K562 (cell line): ENCODE results near the gene TRAPPC8. TPM values are rescaled to one million over a fixed set of nuclear protein-coding genes. Genes with fewer than 3 reads are reported as not detected.
A peak's percentile ranks its signal among the peaks of the same experiment; 100 is the strongest.
"Not testable (repeated sequence)": the region's sequence is repeated elsewhere in the genome, so short reads cannot be mapped to it uniquely, and the experiment has no call there.

Source experiments
- ATAC-seq: fragments of 200-7000 bp; cut with Tn5 transposase; 3 replicates; pipeline ENCODE4 v1.9.1; 2020; ENCODE audit warnings: moderate library complexity
- BruUV-seq: library from RNA; stranded (reverse); fragments of 400-500 nt; replicated peaks from 2 replicates; lab custom pipeline; 2021; lab: Mats Ljungman, UMichigan
- CTCF ChIA-PET: fragments of 300-600 bp; formaldehyde crosslinking; extraction: SDS; loops from one replicate; lab custom pipeline; 2021; ENCODE audit warnings: low intra/inter-chr PET ratio; lab: Yijun Ruan, JAX
- POLR2A ChIA-PET: fragments of 300-600, 350-650 bp; sonication (Branson Sonifier 250); formaldehyde crosslinking; extraction: SDS; loops from one replicate; lab custom pipeline; 2021; ENCODE audit warnings: antibody characterized with exemption, inconsistent platforms; lab: Yijun Ruan, JAX
- DNase-seq, 4 experiments: peaks; one replicate each; pipeline versions ENCODE4 v3.0.0 to v3.0.0-alpha.2; 2011 to 2018; ENCODE audit warnings: low spot score in 3 of 4, mixed read lengths in 3 of 4; ENCODE audit errors: extremely low read depth in 1 of 4
- FAIRE-seq: peaks from 2 replicates; lab custom pipeline; 2011; peaks lifted over from hg19 to GRCh38; lab: Jason Lieb, UNC
- H2AFZ ChIP-seq: 2 replicates; pipeline ENCODE4 v1.6.0; 2011; ENCODE audit warnings: low read depth, low read length, control low read depth, inconsistent platforms
- H3K27ac ChIP-seq: fragments of 200-600 bp; 3 replicates; pipeline ENCODE4 v1.8.0; 2011; ENCODE audit warnings: low read depth, mild to moderate bottlenecking, control low read depth, inconsistent platforms, low read length, moderate library complexity, mixed read lengths; ENCODE audit errors: extremely low read depth
- H3K27me3 ChIP-seq, 2 experiments: fragments of 300-600 bp in 1 of 2; 2 replicates in 1 of 2; 3 replicates in 1 of 2; pipeline versions ENCODE4 v1.6.0 to v1.8.0; 2011; ENCODE audit warnings: inconsistent platforms in 2 of 2, low read length in 2 of 2, mild to moderate bottlenecking in 1 of 2, mixed read lengths in 1 of 2, moderate library complexity in 1 of 2; ENCODE audit not compliant: control insufficient read depth in 2 of 2, insufficient read depth in 2 of 2
- H3K36me3 ChIP-seq: fragments of 300-600 bp; 3 replicates; pipeline ENCODE4 v1.8.0; 2011; ENCODE audit warnings: mild to moderate bottlenecking, low read length, inconsistent platforms; ENCODE audit not compliant: control insufficient read depth, insufficient read depth
- H3K4me1 ChIP-seq, 2 experiments: fragments of 200-600 bp in 1 of 2; replicated peaks in 1 of 2; 2 replicates in 1 of 2; 3 replicates in 1 of 2; pipeline versions ENCODE4 v1.5.1 to v1.8.0; 2011; ENCODE audit warnings: inconsistent platforms in 2 of 2, low read length in 2 of 2, mild to moderate bottlenecking in 1 of 2, mixed read lengths in 1 of 2, moderate library complexity in 1 of 2; ENCODE audit not compliant: control insufficient read depth in 2 of 2, insufficient read depth in 2 of 2
- H3K4me2 ChIP-seq: 2 replicates; pipeline ENCODE4 v1.6.1; 2011; ENCODE audit warnings: low read length, control low read depth, inconsistent platforms, mixed read lengths; ENCODE audit not compliant: insufficient read depth
- H3K4me3 ChIP-seq: fragments of 200-600 bp; sonication (generic), shearing (Covaris generic); 2 replicates; pipeline ENCODE4 v1.5.1; 2016; ENCODE audit warnings: control low read depth, inconsistent platforms
- H3K79me2 ChIP-seq: fragments of 200-600 bp; 3 replicates; pipeline ENCODE4 v1.8.0; 2011; ENCODE audit warnings: low read length, inconsistent platforms; ENCODE audit not compliant: control insufficient read depth, insufficient read depth
- H3K9ac ChIP-seq, 2 experiments: 2 replicates each; pipeline versions ENCODE4 v1.6.0 to v1.6.1; 2011; ENCODE audit warnings: low read depth in 2 of 2, low read length in 2 of 2, control low read depth in 1 of 2, inconsistent platforms in 1 of 2, mild to moderate bottlenecking in 1 of 2, mixed read lengths in 1 of 2; ENCODE audit not compliant: insufficient read depth in 1 of 2
- H3K9me1 ChIP-seq: one replicate; pipeline ENCODE4 v1.6.0; 2011; ENCODE audit warnings: inconsistent platforms, mild to moderate bottlenecking, low read length, moderate library complexity; ENCODE audit not compliant: control insufficient read depth, insufficient read depth
- H3K9me3 ChIP-seq: replicated peaks from 2 replicates; pipeline ENCODE4 v1.5.1; 2011; ENCODE audit warnings: low read depth, low read length, inconsistent platforms; ENCODE audit not compliant: control insufficient read depth, insufficient read depth
- H4K20me1 ChIP-seq: replicated peaks from 2 replicates; pipeline ENCODE4 v1.6.1; 2011; ENCODE audit warnings: low read length, inconsistent platforms, mixed read lengths; ENCODE audit not compliant: control insufficient read depth, insufficient read depth
- ARID1B ChIP-seq: fragments of 450-650 bp; IDR thresholded peaks from 2 replicates; pipeline ENCODE4 v1.6.1; 2016; ENCODE audit warnings: antibody characterized with exemption, mild to moderate bottlenecking, inconsistent platforms
- ARID2 ChIP-seq: fragments of 450-650 bp; IDR thresholded peaks from 2 replicates; pipeline ENCODE4 v1.6.1; 2017; ENCODE audit warnings: antibody characterized with exemption, mild to moderate bottlenecking
- CBFA2T2 ChIP-seq: fragments of 450-650 bp; conservative IDR thresholded peaks from 2 replicates; pipeline ENCODE4 v1.6.1; 2017; ENCODE audit warnings: mild to moderate bottlenecking
- CBFA2T3 ChIP-seq: fragments of 450-650 bp; IDR thresholded peaks from 2 replicates; pipeline ENCODE4 v1.6.1; 2017
- EP300 ChIP-seq: IDR thresholded peaks from 2 replicates; pipeline ENCODE4 v1.6.1; 2012; ENCODE audit warnings: low read length, improper control_type of control experiment
- KDM1A ChIP-seq, 2 experiments: fragments of 450-650 bp; IDR thresholded peaks; 2 replicates each; pipeline ENCODE4 v1.6.1; 2016; ENCODE audit warnings: mild to moderate bottlenecking in 2 of 2
- MIER1 ChIP-seq: fragments of 450-650 bp; IDR thresholded peaks from 2 replicates; pipeline ENCODE4 v1.6.1; 2016; ENCODE audit warnings: antibody characterized with exemption, mild to moderate bottlenecking, low read depth
- MTA2 ChIP-seq: fragments of 450-650 bp; IDR thresholded peaks from 2 replicates; pipeline ENCODE4 v1.6.1; 2016; ENCODE audit warnings: low read depth
- NCOR1 ChIP-seq: fragments of 450-650 bp; IDR thresholded peaks from 2 replicates; pipeline ENCODE4 v1.6.1; 2016; ENCODE audit warnings: mild to moderate bottlenecking, moderate library complexity
- NR2C1 ChIP-seq, 2 experiments: fragments of 450-650 bp; IDR thresholded peaks; 2 replicates each; pipeline ENCODE4 v1.6.1; 2017; ENCODE audit warnings: mild to moderate bottlenecking in 2 of 2, antibody characterized with exemption in 1 of 2, inconsistent platforms in 1 of 2, missing compliant biosample characterization in 1 of 2, missing genetic modification characterization in 1 of 2
- NR2C2 ChIP-seq, 2 experiments: fragments of 200-800 bp in 1 of 2; sonication (Bioruptor generic) in 1 of 2; sonication (generic) in 1 of 2; formaldehyde crosslinking in 1 of 2; IDR thresholded peaks; 2 replicates each; pipeline versions ENCODE4 v1.6.1 to v1.8.0; 2016 to 2022; ENCODE audit warnings: mild to moderate bottlenecking in 1 of 2, missing compliant biosample characterization in 1 of 2, missing genetic modification characterization in 1 of 2, missing genetic modification reagents in 1 of 2
- RCOR1 ChIP-seq, 2 experiments: IDR thresholded peaks; 2 replicates each; pipeline ENCODE4 v1.6.1; 2012; ENCODE audit warnings: low read depth in 2 of 2, low read length in 2 of 2, borderline replicate concordance in 1 of 2, improper control_type of control experiment in 1 of 2
- SMAD4 ChIP-seq: fragments of 250-450 bp; sonication (Bioruptor Pico); conservative IDR thresholded peaks from 2 replicates; pipeline ENCODE4 v1.8.0; 2021; ENCODE audit warnings: inconsistent platforms, mild to moderate bottlenecking, moderate library complexity
- STAT5A ChIP-seq: IDR thresholded peaks from 2 replicates; pipeline ENCODE4 v1.6.1; 2012; ENCODE audit warnings: low read length, inconsistent platforms, borderline replicate concordance
- TAL1 ChIP-seq: fragments of 450-650 bp; IDR thresholded peaks from 2 replicates; pipeline ENCODE4 v1.6.1; 2016; ENCODE audit warnings: mild to moderate bottlenecking
- TCF3 ChIP-seq: sonication (generic); formaldehyde crosslinking; IDR thresholded peaks from 2 replicates; pipeline ENCODE4 v1.4.0; 2020; ENCODE audit warnings: mild to moderate bottlenecking, missing genetic modification reagents
- TEAD4 ChIP-seq, 2 experiments: sonication (generic) in 1 of 2; formaldehyde crosslinking in 1 of 2; IDR thresholded peaks; 2 replicates each; pipeline versions ENCODE4 v1.6.1 to v1.8.0; 2012 to 2022; ENCODE audit warnings: borderline replicate concordance in 1 of 2, inconsistent platforms in 1 of 2, low read length in 1 of 2, mild to moderate bottlenecking in 1 of 2, missing genetic modification reagents in 1 of 2
- ZSCAN32 ChIP-seq: fragments of 450-650 bp; formaldehyde crosslinking; IDR thresholded peaks from 2 replicates; pipeline ENCODE4 v1.4.0; 2020; ENCODE audit warnings: mild to moderate bottlenecking, moderate library complexity
- WGBS: fragments of 100-300 bp; shearing (Covaris generic); methylation state at CpG from one replicate; pipeline ENCODE4 v1.1.6; 2016; ENCODE audit warnings: low coverage, mixed read lengths; ENCODE audit not compliant: insufficient coverage; ENCODE audit errors: missing lambda C conversion rate; 5-methylcytosine and 5-hydroxymethylcytosine counted together
- in situ Hi-C: fragments of 300-500 bp; cut with MboI; formaldehyde crosslinking; loops from 4 replicates; pipeline ENCODE4 v1.15.0; 2018; ENCODE audit warnings: inconsistent platforms, mixed read lengths
- intact Hi-C: fragments of 100-400 bp; cut with micrococcal nuclease; formaldehyde crosslinking; loops from 2 replicates; pipeline ENCODE4 v1.14.2; 2022
- polyA plus RNA-seq, 8 experiments: library from polyadenylated mRNA; depleted of rRNA in 4 of 8; stranded (reverse) in 5 of 8; unstranded in 3 of 8; fragments of >200 nt; fragmentation: Nextera tagmentation in 2 of 8; fragmentation: Illumina TruSeq in 1 of 8; extraction: Ambion mirVana in 2 of 8; extraction: Trizol in 1 of 8; gene quantifications; 2 replicates each; pipeline versions ENCODE4 v1.2.1 to v1.2.3, GENCODE V29; 2011 to 2014; ENCODE audit warnings: inconsistent platforms in 1 of 8, missing spikeins in 1 of 8
- total RNA-seq, 7 experiments: library from RNA; depleted of rRNA in 6 of 7; stranded (reverse); fragments of >200 nt in 6 of 7; fragmentation: Illumina TruSeq in 2 of 7; extraction: Trizol in 2 of 7; gene quantifications; 2 replicates each; pipeline versions ENCODE4 v1.2.1 to v1.2.3, GENCODE V29; 2011 to 2021; ENCODE audit warnings: low replicate concordance in 1 of 7

Gene TRAPPC8
- total and polyA plus RNA-seq, 9 of the 15 experiments (the other 6 are each of a cell fraction or from before 2014, with no cell fraction given): 20.1 to 111 (median 35.6) TPM

DNA sequence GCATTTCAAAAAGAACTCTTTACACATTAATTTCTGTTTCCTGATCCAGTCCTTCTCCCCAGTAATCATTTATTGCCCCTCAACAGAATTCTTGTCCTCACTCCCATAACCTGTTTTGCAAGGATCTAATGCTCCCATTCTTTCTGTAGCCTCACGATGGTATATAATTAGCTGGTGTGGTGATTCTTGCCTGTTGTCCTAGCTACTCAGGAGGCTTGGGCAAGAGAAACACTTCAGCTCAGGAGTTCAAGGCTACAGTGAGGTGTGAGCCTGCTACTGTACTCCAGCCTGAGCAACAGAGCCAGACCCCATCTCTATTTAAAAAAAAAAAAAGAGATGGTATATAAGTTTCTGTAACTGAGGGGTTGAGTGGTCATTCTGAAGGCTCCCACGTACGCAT lies 7.7 kb upstream of the TRAPPC8 start:
- Histone ChIP-seq H3K9me3 (no peaks in the 10 kb centered on the region), H3K4me2 (no peak overlapping the region), H3K4me3 (no peak overlapping the region), H3K27me3 (no peaks in the 10 kb centered on the region), H3K4me1 (peaks cover 0 to 4% of the 10 kb centered on the region in 2 experiments; a peak in 1 of 5 replicates), H4K20me1 (no peaks in the 10 kb centered on the region), H3K9ac (no peak overlapping the region)
- DNase-seq (no peak), FAIRE-seq (peak; percentile 55), ATAC-seq (no peak; the same call in 2 of the 3 replicates)
- 25% methylated on average over 3 of the region's 3 CpGs for WGBS
- intact Hi-C loops: no loop called here
- CTCF ChIA-PET: no interaction called here
- POLR2A ChIA-PET: interaction anchor here (1.2 kb wide), 1 partner anchor 9 kb away, joined by 3 read pairs; no protein-coding TSS in a partner anchor
- BruUV-seq: no TSS peak
- TF ChIP-seq MIER1 (no peak), ZSCAN32 (CRISPR knock-in tag) (no peak), ARID2 (no peak), NR2C2 (CRISPR knock-in tag; IDR thresholded peaks at IDR 0.05) (no peak), NR2C2 (tag; IDR thresholded peaks at IDR 0.05) (no peak)
- TF ChIP-seq, all 486 proteins: peak for 0
- Histone ChIP-seq H3K36me3 (no peaks in the 10 kb centered on the region), H3K27ac (no peak overlapping the region), H2AFZ (no peak overlapping the region), H3K9me1 (no peaks in the 10 kb centered on the region), H3K79me2 (no peaks in the 10 kb centered on the region)
- in situ Hi-C loops: loop anchor here (10.0 kb wide), 1 partner anchor 206 kb away; no protein-coding TSS in a partner anchor

DNA sequence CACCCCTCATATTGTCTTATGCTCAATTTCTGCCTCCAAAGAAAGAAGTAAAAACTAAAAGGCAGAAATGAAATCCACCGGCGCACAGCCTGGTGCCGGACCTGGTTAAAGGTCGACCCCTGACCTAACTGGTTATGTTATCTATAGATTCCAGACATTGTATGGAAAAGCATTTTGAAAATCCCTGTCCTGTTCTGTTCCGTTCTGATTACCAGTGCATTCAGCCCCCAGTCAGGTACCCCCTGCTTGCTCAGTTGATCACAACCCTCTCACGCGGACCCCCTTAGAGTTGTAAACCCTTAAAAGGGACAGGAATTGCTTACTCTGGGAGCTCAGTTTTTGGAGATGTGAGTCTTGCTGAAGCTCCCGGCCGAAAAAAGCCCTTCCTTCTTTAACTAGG lies 5.4 kb upstream of the TRAPPC8 start:
- H3K9me3 ChIP-seq; H4K20me1 ChIP-seq; H3K4me1 ChIP-seq; H3K36me3 ChIP-seq; POLR2A ChIA-PET; H3K9me1 ChIP-seq; H3K27ac ChIP-seq; H3K27me3 ChIP-seq; intact Hi-C loops; H3K79me2 ChIP-seq; BruUV-seq; H3K4me2 ChIP-seq; ATAC-seq; CTCF ChIA-PET; H2AFZ ChIP-seq; H3K4me3 ChIP-seq; FAIRE-seq; H3K9ac ChIP-seq; in situ Hi-C loops; TF ChIP-seq TEAD4 (CRISPR knock-in tag; IDR thresholded peaks at IDR 0.05; ENCODE audit: borderline replicate concordance): not testable (repeated sequence)
- 23% methylated on average over 8 of the region's 9 CpGs for WGBS
- TF ChIP-seq STAT5A (0 out of 2 replicates have a peak, but pooled peaks have one; percentile 13), EP300 (0 out of 2 replicates have a peak, but pooled peaks have one; percentile 24), SMAD4 (CRISPR knock-in tag) (0 out of 2 replicates have a peak, but pooled peaks have one; percentile 11), CBFA2T2 (peak; percentile 68), TEAD4 (IDR thresholded peaks at IDR 0.05; ENCODE audit: low read length) (peak; percentile 51), TAL1 (peak; percentile 73), CBFA2T3 (peak; percentile 82), TCF3 (peak; percentile 67), KDM1A (IDR thresholded peaks at IDR 0.05) (peak; percentile 69), ARID1B (peak; percentile 68), NCOR1 (peak; percentile 26; the same call in 1 of the 2 replicates), MTA2 (0 out of 2 replicates have a peak, but pooled peaks have one; percentile 16), NR2C1 (IDR thresholded peaks at IDR 0.05) (0 out of 2 replicates have a peak, but pooled peaks have one; percentile 36), NR2C1 (tag; IDR thresholded peaks at IDR 0.05) (peak; percentile 41; the same call in 1 of the 2 replicates), RCOR1 (IDR thresholded peaks at IDR 0.05; ENCODE audit: borderline replicate concordance in 1 of 2, low read depth in 2 of 2, low read length in 2 of 2) (peak in 1 of 2 experiments; percentile 19; a peak in 1 of 4 replicates)
- DNase-seq: peak in 1 of 4 experiments; percentile 29
